ENCODE results near the gene GPD2.

- TF ChIP-seq, protein P1, sequence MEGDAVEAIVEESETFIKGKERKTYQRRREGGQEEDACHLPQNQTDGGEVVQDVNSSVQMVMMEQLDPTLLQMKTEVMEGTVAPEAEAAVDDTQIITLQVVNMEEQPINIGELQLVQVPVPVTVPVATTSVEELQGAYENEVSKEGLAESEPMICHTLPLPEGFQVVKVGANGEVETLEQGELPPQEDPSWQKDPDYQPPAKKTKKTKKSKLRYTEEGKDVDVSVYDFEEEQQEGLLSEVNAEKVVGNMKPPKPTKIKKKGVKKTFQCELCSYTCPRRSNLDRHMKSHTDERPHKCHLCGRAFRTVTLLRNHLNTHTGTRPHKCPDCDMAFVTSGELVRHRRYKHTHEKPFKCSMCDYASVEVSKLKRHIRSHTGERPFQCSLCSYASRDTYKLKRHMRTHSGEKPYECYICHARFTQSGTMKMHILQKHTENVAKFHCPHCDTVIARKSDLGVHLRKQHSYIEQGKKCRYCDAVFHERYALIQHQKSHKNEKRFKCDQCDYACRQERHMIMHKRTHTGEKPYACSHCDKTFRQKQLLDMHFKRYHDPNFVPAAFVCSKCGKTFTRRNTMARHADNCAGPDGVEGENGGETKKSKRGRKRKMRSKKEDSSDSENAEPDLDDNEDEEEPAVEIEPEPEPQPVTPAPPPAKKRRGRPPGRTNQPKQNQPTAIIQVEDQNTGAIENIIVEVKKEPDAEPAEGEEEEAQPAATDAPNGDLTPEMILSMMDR (conservative IDR thresholded peaks at IDR 0.05 in 1 of 2, IDR thresholded peaks at IDR 0.05 in 1 of 2; ENCODE audit: low read depth in 1 of 2, low read length in 2 of 2) = no peak
- TF ChIP-seq EZH2 (IDR thresholded peaks at IDR 0.05; ENCODE audit: low read length, missing control alignments) = no peak
Measured at GRCh38 chr2:156436497-156437085, 412 bp downstream of the GPD2 start.
